CD4-positive, alpha-beta T cell treated with Interleukin-2 at 100 ng/mL for 4 hours (primary cell): ENCODE measurements around the gene SLCO3A1.

ENCODE experiments used
- DNase-seq: peaks from one replicate; pipeline ENCODE4 v3.0.0-alpha.2; 2020; ENCODE audit warnings: low spot score

SLCO3A1 gene

DNA sequence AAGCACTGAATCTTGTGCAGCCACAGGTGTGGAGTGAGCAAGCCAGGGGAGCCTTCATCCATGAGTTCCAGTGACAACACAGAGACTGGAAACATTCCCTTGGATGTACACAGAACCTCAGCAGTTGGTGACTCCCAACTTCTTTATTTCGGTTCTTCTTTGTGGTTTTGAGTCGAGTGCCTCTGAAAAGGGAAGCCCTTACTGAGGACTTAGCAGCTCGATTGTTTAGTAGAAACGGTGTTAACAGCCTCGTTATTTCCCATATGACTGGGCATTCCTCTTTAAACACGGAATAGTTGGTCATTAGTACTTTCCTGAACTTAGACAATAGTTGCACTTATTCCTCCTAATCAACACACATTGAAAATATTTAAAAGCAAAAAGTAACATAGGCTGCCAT lies 7.7 kb downstream of the SLCO3A1 start:
- DNase-seq = no peak

DNA sequence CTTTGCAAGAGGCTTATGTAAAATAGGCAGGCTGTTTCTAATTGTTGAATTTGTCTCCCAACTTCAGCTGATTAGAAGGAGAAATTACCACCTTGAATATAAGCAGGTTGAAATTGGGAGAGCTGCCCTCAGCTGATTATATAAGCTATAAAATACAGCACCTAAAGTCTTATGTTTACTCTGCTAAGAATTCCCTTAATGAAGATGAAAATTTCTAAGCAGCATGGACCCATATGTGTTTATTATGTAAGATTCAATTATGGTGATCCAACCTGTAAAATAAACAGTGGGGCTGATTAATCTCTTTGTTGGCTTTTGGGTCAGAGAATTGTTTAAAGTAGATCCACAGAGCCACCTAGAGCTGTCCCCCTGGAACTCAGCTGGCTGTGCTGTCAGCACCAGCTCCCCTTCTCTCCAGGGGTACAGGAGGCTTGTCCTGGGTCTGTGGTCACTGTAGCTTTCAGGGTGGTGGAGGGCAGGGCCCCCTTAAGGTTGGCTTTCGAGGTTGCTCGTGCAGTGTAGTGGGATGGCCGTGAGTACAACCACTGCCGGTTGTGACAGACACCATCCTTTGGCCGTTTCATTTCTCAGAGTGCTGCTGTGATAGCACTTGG lies 9.5 kb downstream of the SLCO3A1 start:
- DNase-seq = no peak

DNA sequence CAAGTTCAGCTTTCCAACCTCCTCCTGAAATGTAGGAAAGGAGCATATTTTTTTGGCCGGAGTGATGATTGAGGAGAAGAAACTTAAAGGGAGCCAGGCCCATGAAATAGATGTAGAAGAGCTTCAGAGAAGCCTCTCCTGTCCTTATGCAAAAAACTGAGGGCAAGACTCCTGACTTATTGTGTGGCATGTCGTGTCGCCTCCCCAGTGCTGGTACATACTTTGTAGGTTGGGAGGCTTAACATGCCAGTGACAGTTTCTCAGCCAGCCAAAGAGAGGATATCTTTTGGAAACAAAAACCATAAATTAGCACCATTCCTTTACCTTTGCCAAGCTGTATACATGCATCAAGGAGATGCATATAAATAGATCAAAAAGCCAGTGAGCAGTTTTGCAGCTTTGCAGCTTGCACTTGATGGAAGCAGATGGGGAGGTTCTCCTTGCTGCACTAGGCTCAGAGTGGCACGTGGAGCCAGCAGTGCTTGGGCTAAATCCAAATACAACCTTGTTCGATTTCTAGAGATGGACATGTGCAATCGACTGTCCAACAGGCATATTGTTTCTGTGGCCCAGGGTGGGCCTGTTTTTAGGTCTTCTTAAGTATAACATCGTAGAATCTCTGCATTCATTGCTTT lies 10.2 kb downstream of the SLCO3A1 start:
- DNase-seq = no peak

DNA sequence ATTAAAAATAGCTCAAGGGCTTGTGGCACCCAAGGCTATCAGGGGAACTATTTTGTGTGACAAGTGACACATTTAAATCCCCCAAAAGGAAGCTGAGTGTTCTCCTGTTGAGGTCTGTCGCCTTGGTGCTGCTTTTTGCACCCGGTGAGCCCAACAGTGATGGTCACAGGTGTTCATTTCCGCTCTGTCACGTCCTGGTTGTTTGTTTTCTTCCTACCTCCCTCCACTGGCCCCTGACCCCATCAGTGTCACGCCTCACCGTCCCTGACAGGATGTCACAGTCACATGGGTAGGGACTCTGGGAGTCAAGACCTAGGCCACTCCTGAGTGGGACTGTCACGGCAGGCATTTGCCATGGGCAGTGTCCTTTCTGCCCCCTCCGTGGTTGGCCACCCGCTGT lies 11.2 kb downstream of the SLCO3A1 start:
- peak; percentile 32 for DNase-seq

DNA sequence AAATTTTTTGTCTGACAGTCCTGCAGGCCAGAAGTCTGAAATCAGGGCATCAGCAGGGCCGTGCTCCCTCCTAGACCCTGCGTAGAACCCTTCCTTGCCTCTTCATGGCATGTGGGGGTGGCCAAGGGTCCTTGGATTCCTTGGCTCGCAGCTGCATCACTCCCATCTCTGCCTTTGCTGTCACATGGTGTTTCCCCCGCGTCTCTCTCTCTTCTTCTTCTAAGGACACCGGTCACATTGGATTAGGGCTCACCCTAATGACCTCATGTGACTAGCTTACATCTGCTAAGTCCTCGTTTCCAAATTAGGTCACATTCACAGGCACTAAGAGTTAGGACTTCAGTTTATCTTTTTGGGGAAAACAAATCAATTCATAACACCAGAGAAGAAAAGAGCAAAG lies 12.0 kb downstream of the SLCO3A1 start:
- no peak for DNase-seq

DNA sequence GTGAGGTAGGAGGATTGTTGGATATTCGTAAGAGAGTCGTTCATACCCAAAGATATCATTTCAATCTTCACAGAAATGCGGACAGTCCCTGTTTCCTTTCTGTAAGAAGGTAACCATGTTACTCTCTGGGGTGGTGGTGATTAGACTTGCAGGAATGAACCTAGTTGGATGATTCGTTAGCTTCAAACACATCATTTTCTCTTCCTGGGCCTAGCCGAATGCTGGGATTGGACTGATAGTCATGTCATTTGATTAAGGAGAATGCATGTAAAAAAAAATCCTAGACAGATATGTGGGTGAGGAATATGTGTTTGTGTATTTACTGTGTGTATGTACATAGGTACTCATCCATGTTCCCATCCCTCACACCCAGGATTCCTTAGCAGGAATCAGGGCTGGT lies 12.4 kb downstream of the SLCO3A1 start:
- DNase-seq = no peak

DNA sequence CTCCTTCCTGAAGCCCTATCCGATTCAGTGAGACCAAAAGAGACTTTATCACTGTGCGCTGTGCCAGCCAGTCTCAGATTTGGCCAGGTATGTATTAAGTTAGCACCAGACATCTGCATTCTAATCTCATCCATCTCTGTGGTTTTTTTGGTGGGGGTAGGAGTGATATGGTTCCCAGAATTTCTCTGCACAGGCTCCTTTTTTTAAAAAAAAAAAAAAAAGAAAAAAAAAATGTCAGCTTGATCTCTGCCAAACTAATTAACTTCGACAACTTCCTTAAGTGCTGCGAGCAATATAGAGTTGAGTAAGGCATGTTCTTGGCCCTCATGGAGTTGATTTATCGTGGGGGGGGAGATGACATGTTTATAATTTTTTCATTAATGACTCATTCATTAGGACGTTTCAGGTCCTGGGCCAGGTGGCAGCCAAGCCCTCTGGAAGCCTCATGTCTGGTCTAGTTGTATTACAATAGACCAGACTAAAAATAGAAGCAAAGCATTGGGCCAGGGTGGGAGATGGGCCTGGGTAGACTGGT lies 12.9 kb downstream of the SLCO3A1 start:
- DNase-seq = peak; percentile 67

DNA sequence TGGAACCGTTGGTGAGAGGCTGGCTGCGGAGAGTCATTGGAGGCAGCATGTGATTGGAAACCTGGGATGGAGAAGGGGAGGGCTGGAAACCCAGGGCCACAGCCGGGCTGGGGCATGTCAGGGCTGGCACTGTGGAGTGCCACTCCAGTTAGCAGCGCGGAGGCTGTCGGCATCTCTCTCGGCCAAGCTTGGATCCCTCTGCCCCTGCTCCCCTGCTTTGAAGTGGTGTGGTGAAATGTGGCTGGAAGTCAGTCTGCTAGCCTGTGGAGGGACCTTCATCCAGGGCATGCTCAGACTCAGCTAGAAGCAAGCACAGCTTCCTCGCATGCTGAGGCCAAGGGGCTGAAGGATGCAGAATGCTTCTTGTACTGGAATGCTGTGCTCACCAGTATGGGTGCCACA lies 13.5 kb downstream of the SLCO3A1 start:
- no peak for DNase-seq

DNA sequence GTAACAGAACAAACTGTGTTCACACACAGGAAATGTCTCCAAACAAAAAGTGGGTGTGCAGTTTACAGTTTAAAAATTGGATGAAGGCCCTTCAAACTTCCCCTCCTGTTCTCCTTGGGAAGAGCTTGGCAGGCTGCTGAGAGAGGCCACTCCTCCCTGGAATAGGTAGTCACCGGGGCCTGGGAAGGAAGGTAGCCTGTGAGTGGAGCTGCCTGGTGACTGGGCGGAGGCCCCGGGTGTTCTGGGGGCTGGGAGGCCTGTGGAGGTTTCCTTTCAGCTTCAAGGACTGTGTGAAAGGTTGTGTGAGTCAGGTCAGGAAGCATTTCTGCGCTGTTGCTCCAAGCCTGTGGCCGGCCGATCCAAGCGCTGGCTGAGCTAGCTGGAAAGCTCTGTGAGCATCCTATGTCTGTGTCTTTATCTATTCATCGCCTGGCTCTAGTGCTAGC lies 14.1 kb downstream of the SLCO3A1 start:
- DNase-seq = no peak

DNA sequence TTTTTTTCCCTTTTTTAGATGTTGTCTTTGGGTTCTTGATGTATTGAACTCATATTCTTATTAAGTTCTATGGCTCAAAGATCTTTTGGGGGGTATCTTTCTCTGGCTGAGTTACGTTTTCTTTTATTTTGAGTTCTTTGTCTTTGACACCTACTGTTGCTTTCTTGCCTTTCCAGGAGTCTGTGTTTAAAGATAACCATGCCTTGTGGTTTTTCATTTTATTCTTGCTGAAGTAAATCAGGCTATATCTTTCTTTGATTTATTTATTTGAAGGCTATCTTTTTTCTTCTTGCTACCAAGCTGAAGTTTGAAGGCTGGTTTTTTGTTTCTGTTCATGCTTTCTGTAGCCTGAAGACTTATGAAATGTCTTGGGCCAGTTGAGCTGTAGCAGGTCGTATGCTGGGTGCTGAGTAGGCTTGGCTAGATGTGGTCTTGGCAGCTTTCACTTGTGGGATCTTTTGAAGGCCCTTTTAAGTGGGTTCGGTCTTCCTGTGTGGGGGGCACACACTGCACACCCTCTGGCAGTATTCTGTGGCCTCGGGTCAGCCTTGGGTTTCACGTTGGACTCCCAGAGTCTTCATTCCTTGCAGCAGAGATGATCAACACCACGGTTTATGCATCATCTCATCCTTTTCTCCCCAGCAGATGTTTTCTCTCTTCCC lies 17.5 kb downstream of the SLCO3A1 start:
- DNase-seq = no peak

DNA sequence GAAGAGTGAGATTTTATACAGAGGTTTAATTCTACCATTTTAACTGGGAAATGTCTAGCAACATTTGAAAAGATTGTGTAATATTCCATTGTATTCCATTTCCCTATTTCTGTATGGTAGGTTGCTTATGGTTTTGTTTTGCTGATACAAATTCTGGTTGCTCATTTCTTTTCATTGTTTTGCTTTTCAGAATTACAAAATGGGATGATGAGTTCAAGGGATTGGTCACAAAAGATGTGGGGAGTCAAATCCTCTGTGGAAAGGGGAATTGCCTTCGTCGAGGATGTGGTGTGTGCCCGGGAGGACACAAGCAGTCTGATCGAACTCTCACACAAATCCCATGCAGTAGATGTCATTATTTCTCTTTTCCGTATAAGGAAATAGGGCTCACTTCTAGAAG lies 18.3 kb downstream of the SLCO3A1 start:
- DNase-seq = no peak

DNA sequence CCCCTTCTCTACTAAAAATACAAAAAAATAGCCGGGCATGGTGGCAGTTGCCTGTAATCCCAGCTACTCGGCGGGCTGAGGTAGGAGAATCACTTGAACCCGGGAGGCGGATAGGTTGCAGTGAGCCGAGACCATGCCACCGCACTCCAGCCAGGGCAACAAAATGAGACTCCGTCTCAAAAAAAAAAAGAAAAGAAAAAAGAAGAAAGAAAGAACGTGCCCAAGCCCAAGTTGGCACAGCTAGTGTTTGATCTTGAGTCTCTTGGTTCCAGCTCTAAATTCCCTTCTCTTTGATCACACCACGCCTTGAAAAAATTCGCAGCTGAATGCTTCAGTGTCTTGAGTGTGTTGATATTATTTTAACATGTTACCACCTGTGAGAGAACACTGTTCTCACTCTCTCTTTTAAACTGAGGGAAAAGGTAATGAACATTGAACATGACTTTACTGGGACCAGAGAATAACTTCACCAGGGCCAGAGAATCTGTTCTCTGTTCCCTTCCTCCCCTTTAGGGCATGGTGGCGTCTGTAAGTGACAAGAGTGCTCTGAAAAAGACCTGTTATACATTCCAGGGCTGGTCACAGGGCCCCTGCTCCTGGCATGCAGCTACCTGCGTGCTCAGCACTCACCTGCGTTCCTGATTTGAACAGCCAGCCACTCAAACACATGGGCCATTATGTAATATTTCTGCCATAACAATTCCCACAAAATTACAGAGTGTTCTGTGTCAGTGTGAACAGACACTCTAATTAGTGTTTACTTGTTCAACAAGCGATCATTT lies 19.0 kb downstream of the SLCO3A1 start:
- no peak for DNase-seq

DNA sequence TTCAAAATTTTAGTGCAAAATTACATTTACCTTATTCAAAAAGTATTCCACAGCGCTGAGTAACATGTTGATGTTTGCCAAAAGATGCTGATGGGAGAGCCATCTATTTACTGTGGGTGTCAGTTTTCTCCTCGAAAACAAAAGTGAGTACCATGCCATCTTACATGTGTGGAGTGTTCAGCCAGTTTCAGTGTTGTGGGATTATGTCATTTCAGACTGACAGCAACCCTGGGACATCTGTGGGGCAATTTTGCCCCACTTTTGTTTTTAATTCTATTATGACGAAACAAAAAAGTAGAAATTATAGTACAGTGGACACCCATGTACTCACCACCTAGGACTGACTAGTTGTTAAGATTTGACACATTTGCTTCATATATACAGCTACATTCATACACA lies 19.6 kb downstream of the SLCO3A1 start:
- no peak for DNase-seq

DNA sequence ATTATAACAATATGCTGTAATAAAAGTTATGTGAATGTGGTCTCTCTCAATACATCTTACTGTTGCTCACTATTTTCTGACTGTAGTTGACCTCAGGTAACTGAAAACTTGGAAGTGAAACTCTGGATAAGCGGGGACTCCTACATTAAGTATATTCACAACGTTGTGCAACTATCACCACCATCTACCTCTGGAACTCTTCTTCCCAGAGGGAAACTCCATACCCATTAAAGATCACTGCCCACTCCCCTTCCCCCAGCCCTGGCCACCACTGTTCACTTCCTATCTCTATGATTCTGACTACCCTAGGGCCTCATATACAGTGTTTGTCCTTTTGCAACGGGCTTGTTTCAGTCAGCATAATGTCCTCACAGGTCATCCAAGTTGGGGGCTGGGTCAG lies 20.7 kb downstream of the SLCO3A1 start:
- no peak for DNase-seq

DNA sequence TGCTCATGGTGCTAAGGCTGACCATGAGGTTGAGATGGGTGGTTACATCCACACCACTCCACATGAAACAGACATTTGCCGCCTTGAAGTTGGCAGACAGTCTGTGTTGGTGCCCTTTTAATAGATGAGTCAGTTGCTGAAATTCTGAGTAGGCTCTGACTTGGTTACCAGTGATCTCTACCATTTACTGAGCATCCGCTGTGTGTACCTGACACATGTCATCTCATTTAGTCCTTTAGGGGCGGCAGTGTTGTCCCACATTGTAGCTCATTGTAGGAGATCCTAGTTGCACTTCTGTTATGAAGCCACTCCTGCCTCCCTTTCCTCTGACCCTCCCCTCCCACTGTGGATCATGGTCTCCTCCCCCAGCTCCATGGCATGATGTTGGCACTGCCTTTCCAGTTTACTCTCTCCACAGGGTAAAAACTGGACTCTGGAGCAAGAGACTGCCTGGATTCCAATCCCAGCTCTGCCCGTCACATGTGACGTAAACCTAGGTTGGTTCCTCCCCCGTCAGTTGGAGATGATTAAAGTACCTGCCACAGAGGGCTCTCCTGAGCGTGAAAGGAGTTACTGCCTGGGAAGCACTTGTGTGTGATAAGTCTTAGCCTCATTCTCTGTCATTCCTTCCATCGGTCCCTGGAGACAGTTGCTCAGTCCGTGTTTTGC lies 21.6 kb downstream of the SLCO3A1 start:
- no peak for DNase-seq

DNA sequence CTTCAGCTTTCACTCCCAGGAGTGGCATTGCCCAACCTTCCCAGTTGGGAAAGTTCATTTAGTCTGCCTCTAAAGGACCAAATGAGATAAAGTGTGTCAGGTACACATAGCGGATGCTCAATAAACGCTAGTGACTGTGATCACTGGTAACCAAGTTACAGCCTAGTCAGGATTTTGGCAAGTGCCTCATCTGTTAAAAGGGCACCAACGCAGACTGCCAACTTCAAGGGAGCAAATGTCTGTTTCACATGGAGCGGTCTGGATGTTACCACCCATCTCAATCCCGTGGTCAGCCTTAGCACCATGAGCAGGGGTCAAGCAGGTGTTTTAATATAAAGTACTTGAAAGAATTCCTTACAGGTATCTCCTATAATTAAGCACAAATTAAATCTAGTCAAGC lies 22.7 kb downstream of the SLCO3A1 start:
- DNase-seq = no peak

DNA sequence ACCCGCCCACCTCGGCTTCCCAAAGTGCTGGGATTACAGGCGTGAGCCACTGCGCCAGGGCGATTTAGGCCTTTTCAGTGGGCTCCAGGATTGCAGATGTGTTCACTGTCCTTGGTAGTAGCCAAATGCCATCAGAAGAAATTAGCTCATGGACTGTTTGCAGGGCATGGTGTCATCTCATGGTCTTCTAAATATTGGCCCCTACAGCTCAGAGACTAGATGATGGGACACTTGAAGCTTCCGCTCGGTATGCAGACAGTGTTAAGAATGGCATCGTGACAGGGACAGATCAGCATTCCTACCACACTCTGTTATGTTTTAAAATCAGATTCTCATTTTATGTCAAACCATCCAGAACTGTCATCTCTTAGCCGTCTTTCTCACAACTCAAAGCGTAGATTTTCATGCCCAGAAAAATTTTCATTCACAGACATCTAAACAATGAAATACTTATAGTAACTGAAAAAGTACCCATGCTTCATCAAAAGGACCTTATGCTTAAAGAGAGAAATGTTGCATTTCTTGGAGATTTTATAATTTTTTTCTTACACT lies 24.9 kb downstream of the SLCO3A1 start:
- no peak for DNase-seq

DNA sequence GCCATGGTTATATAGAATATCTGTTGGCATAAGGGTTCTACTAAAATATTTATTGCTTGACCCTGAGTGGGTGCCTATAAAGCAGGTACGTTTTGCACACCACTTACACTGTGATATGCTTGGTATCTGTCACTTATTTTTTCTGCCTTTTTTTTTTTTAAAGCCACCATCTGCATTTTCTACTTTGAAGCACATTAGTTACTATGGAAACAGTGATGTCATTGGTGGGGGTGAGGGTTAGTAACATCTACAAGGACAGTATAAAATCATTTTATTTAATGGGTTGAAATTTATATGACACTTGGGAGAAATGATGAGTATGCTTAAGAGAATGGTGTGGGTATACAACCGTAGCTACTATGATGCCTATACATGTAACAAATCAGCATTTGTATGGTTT lies 25.6 kb downstream of the SLCO3A1 start:
- no peak for DNase-seq

DNA sequence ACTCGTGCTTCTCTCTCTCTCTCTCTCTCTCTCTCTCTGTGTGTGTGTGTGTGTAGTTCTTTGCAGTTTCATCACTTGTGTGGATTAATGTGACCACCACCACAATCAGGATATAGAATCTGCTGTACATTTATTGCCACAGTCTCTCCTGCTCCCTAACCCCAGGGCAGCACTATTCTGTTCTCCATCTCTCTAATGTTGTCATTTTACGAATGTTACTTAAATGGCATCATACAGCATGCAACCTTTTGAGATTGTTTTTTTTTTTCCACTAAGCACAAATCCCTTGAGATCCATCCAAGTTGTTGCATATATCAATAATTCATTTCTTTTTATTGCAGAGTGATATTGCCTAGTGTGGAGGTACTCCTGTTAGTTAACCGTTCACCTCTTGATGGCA lies 26.9 kb downstream of the SLCO3A1 start:
- no peak for DNase-seq

DNA sequence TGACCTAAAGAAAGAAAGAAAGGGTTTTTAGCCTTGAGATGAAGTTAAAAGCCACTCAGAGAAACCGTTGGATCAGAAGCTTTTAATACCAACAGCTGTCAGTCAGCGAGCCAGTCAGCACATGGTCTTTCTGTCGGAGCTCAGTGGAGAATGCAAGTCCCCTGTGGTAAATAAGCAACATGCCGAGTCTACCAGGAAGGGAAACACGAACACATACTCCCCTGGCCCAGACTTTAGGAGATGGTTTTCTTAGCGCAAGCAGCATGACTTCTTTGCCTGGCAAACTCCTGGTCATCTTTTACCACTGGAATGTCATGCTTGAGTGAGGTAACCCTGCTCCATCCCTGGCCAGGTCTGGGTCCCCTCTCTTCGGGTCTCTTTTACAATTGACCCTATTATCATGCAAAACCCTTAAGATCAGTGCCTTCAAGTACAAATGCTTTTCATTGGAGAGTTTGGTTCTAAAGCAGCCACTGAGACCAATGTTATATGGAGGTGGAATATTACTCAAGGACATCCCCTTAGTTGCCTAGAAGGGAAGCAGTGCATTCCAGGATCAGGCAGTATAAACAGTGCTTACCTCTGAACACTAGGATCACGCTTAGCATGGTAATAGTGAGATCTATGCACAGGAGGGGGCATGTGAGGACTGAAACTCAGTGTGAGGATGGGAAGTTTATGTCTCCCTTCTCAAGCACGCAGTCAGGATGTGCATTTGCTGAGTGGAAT lies 28.2 kb downstream of the SLCO3A1 start:
- DNase-seq = no peak
